Ramos (cell line): Measurements from ENCODE around the gene FHOD3.

Source experiments
- in situ Hi-C: fragments of 300-500 bp; cut with MboI; formaldehyde crosslinking; loops from one replicate; pipeline ENCODE4 v1.14.3; 2022; ENCODE audit warnings: low sequenced_read_pairs; ENCODE audit not compliant: unreplicated experiment

FHOD3 gene

GRCh38 chr18:36436387-36436786 is 138.9 kb downstream of the FHOD3 start:
- in situ Hi-C loops = no loop called here

GRCh38 chr18:36440614-36441013 is 143.1 kb downstream of the FHOD3 start:
- in situ Hi-C loops = no loop called here

- in situ Hi-C loops = no loop called here
Observed at GRCh38 chr18:36441426-36442240, 144.1 kb downstream of the FHOD3 start.

- in situ Hi-C loops = no loop called here
Observed at GRCh38 chr18:36442717-36443116, 145.2 kb downstream of the FHOD3 start.

- in situ Hi-C loops = no loop called here
Observed at GRCh38 chr18:36446059-36446458, 148.5 kb downstream of the FHOD3 start.

- in situ Hi-C loops = no loop called here
Observed at GRCh38 chr18:36448384-36449290, 151.1 kb downstream of the FHOD3 start.

GRCh38 chr18:36449451-36449850 is 151.9 kb downstream of the FHOD3 start:
- in situ Hi-C loops = no loop called here

- in situ Hi-C loops = no loop called here
Observed at GRCh38 chr18:36450264-36450663, 152.8 kb downstream of the FHOD3 start.

- in situ Hi-C loops = no loop called here
Observed at GRCh38 chr18:36451454-36452251, 154.1 kb downstream of the FHOD3 start.

GRCh38 chr18:36454245-36454644 is 156.7 kb downstream of the FHOD3 start:
- in situ Hi-C loops = no loop called here

- in situ Hi-C loops = no loop called here
Observed at GRCh38 chr18:36454848-36455458, 157.4 kb downstream of the FHOD3 start.

- in situ Hi-C loops = no loop called here
Observed at GRCh38 chr18:36455931-36456330, 158.4 kb downstream of the FHOD3 start.

- in situ Hi-C loops = no loop called here
Observed at GRCh38 chr18:36456622-36457021, 159.1 kb downstream of the FHOD3 start.

- in situ Hi-C loops = no loop called here
Observed at GRCh38 chr18:36457683-36458082, 160.2 kb downstream of the FHOD3 start.

- in situ Hi-C loops = no loop called here
Observed at GRCh38 chr18:36458306-36458705, 160.8 kb downstream of the FHOD3 start.

GRCh38 chr18:36459203-36459602 is 161.7 kb downstream of the FHOD3 start:
- in situ Hi-C loops = no loop called here

GRCh38 chr18:36459786-36460185 is 162.3 kb downstream of the FHOD3 start:
- in situ Hi-C loops = no loop called here

GRCh38 chr18:36460324-36460850 is 162.9 kb downstream of the FHOD3 start:
- in situ Hi-C loops = no loop called here

GRCh38 chr18:36460854-36461253 is 163.3 kb downstream of the FHOD3 start:
- in situ Hi-C loops = no loop called here

GRCh38 chr18:36461551-36461987 is 164.1 kb downstream of the FHOD3 start:
- in situ Hi-C loops = no loop called here
